MV-4-11 (cell line): ENCODE results near the gene ATCAY.
A peak's percentile ranks its signal among the peaks of the same experiment; 100 is the strongest.
"Not testable (repeated sequence)": the region's sequence is repeated elsewhere in the genome, so short reads cannot be mapped to it uniquely, and the experiment has no call there.

Experiments
- DNase-seq: peaks from one replicate; lab custom pipeline; 2025; lab: John Stamatoyannopoulos, UW

ATCAY gene

GRCh38 chr19:3902317-3902973 is 22.0 kb downstream of the ATCAY start:
- DNase-seq = no peak

DNA sequence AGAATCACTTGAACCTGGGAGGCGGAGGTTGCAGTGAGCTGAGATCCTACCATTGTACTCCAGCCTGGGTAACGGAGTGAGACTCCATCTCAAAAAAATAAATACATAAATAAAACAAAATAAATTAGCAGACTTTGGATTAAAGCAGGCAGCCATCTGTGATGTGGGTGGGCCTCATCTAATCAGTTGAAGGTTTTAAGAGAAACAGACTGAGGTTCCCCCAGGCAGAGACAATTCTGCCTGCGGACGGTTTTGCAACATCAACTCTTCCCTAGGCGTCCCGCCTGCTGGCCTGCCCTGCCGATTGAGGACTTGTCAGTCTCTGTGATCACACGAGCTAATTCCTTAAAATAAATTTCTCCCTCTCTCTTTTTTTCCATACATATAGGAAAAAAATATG is 23.7 kb downstream of the ATCAY start:
- no peak for DNase-seq

DNA sequence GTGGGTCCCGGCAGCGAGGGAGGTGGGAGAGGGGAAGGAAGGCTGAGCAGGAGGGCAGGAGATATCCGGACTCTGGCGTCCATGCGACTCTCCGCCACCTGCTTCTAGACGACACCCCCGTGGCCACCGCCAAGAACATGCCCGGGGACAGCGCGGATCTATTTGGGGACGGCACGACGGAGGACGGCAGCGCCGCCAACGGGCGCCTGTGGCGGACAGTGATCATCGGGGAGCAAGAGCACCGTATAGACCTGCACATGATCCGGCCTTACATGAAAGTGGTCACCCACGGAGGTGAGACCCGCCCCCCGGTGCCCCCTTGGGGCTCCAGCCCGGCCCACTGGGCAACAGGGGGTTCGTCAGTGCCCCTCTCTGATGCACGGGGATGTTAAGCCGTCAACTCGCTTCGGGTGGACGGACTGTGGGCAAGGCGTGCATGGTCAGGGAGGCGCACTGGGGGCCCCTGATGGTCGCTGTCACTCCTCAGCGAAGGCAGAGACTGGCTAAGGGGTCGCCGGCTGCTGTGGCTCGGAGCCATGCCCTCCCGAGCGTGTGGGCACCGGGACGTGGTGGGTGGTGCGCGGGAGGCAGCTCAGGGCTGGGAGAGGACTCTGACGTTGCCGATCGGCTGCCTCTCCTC is 27.3 kb downstream of the ATCAY start:
- DNase-seq = no peak

DNA sequence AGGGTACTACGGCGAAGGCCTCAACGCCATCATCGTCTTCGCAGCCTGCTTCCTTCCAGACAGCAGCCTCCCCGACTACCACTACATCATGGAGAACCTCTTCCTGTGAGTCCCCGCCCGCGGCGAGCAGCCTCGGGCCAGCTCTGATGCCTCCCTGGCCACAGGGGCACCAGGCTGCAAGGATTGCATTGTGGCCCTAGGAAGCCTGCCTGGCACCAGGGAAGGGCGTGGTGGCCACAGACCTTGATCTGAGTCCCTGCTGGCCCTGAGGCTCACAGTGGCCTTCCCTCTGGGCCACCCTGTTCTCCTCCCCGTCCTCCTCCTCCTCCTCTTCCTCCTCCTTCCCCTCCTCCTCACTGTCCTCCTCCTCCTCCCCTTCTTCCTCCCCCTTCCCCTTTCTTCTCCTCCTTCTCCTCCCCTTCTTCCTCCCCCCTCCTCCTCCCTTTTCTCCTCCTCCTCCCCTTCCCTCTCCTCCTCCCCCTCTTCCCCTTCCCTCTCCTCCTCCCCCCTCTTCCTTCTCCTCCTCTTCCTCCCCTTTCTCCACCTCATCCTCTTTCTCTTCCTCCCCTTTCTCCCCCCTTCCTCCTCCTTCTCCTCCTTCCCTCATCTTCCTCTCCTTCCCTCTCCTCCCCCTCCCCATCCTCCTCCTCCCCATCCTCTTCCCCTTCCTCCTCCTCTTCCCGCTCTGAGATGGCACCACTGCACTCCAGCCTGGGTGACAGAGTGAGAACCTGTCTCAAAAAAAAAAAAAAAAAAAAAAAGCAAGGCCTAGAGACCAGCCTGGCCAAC is 28.0 kb downstream of the ATCAY start:
- no peak for DNase-seq

DNA sequence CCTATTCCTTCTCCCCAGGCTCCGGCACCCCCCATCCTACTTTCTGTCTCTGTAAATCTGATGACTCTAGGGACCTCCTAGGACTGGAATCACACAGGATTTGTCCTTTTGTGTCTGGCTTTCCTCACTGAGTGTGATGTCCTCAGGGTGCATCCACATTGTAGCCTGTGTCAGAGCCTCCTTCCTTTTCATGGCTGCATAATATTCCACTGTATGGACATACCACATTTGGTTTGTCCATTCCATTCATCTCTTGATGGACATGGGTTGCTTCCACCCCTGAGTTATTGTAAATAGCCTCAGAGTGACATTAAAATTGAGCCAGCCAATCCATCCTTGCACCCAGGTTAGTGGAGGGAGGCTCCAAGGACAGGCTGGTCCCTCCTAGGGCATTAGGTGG is 29.6 kb downstream of the ATCAY start:
- no peak for DNase-seq

GRCh38 chr19:3914199-3914598 is 33.7 kb downstream of the ATCAY start:
- no peak for DNase-seq

DNA sequence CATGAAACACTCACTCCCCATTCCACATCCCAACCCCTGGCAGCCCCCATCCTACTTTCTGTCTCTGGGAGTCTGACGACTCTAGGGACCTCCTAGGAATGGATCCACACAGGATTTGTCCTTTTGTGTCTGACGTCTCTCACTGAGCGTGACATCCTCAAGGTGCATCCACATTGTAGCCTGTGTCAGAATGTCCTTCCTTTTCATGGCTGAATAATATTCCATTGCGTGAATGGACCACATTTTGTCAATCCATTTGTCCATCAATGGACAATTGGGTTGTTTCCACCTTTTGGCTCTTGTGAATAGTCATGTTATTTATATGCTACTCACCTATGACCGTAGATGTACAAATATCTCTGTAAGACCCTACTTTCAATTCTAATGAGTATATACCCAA is 35.5 kb downstream of the ATCAY start:
- DNase-seq = no peak

DNA sequence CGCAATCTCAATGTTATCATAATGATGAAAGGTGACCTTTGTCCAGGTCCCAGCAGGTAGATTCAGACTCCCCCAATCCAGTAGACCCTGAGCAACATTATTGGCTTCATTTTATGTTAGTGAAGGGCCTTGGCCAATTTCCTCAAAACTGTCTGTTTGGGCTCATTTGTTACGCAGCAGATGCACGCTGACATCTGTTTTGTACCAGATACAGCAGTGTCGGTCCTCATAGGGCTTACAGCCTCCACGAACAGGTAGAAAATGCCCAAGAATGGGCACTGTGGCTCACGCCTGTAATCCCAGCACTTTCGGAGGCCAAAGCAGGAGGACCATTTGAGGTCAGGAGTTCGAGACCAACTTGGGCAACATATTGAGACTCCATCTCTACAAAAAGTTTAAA is 39.3 kb downstream of the ATCAY start:
- DNase-seq = no peak

DNA sequence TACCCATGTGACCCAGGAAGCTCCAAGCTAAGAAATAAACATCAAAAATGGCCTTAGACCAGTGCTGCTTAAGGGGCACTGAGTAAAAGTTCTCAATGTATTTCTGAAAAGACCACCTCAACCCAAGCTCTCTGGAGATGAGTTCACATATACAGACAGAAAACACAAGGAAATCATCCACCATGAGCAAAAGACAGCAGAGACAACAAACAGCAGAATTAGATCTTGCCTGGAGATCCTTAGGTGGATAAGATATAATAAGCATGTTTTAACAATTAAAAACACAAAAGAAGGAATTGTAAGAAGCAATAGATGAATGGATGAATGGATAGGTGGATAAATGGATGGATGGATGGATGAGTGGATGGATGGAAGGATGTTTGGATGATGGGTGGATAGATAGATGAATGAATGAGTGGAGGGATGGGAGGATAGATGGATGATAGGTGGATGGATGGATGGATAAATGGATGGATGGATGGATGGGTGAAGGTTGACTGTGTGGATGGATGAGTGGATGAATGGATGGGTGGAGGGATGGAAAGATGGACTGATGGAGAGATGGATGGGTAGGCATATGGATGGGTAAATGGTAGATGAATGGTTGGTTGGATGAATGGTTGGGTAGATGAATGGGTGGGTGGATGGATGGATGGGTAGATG is 42.7 kb downstream of the ATCAY start:
- no peak for DNase-seq

DNA sequence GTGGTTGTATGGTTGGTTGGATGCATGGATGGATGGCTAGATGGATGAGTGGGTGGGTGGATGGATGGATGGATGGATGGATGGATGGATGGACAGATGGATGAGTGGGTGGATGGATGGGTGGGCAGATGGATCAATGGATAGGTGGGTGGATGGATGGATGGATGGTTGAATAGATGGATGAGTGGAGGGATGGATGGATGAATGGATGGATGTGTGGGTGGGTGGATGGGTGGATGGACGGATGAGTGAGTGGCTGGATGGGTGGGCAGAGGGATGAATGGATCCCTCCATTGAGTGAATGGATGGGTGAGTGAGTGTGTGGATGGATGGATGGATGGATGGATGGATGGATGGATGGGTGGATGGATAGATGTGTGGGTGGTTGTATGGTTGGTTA is 43.4 kb downstream of the ATCAY start:
- DNase-seq = no peak

GRCh38 chr19:3931041-3931440 is 50.6 kb downstream of the ATCAY start:
- no peak for DNase-seq

- no peak for DNase-seq
These were observed 52.7 kb downstream of the ATCAY start, which contains the start of gene NMRK2 for GRCh38 chr19:3932931-3933810. Gene NMRK2, plus strand, starts transcription at chr19:3933069. Its CDS starts 603 bp downstream, at chr19:3933672.

GRCh38 chr19:3936506-3937442 is 56.3 kb downstream of the ATCAY start:
- DNase-seq = no peak

DNA sequence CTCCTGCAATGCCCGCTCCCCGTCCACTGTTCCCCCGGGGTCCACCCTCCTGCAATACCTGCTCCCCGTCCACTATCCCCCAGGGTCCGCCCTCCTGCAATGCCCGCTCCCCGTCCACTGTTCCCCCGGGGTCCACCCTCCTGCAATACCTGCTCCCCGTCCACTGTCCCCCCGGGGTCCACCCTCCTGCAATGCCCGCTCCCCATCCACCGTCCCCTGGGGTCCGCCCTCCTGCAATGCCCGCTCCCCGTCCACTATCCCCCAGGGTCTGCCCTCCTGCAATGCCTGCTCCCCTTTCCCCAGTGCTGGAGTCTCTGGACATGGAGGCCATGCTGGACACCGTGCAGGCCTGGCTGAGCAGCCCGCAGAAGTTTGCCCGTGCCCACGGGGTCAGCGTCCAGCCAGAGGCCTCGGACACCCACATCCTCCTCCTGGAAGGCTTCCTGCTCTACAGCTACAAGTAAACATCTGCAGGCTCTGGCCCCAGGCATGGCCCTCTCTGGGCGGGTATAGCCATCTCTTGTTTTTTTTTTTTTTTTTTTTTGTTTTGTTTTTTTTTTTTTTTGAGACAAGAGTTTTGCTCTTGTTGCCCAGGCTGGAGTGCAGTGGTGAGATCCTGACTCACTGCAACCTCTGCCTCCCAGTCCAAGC is 57.9 kb downstream of the ATCAY start:
- not testable (repeated sequence) for DNase-seq

GRCh38 chr19:3942790-3943409 is 62.4 kb downstream of the ATCAY start:
- DNase-seq = peak; percentile 31

- peak; percentile 64 for DNase-seq
These were observed 63.7 kb downstream of the ATCAY start for GRCh38 chr19:3944018-3944721.

DNA sequence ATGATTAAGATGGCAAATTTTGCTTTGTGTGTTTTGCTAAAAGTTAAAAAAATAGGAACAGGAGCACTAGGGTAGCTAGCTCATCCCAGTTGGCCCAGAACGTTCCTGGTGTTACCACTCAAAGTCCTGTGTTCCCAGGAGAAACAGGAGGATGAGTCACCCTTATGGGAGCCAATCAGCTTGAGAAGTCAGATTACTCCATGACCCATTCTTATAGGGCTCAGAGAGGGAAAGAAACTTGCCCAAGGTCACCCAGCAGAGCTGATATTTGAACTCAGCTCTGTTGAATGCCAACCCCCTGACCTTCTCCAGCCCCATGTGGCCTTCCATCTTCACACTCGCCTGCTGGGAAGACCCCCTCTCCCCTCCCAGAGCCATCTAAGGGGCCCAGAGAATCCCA is 65.4 kb downstream of the ATCAY start:
- DNase-seq = peak; percentile 5

GRCh38 chr19:3947316-3947933 is 66.9 kb downstream of the ATCAY start:
- not testable (repeated sequence) for DNase-seq
